ENCODE data around the gene STAG2. TPM values are rescaled to one million over a fixed set of nuclear protein-coding genes. Genes with fewer than 3 reads are reported as not detected.

The STAG2 gene
- total RNA-seq, 6 donors from 2014 or later: 49.9 to 105 (median 68.1) TPM

DNA sequence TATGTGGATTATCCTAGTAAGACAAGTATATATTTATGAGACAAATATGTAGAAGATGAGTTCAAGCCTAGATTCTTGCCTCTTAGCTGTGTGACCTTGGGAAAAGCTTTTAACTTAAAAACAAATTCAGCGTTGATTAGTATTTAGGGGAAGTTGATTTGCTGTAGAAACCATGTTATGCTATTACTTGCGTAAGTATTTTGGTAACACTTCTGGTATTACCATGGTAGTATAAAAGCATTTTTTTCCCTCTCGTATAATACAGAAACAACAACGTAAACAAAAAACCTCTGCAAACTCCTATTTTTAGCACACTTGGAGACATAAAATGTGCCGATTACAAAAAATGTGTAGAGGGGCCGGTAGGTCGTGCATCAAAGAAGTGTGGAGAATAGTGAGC, 33.2 kb downstream of the STAG2 start:
- H3K27ac ChIP-seq: no peak overlapping the region
- peaks cover 0 to 16% (median 0%) of the 10 kb centered on the region in 4 donors for H3K4me1 ChIP-seq
- no peak overlapping the region for H3K4me3 ChIP-seq
- H3K9me3 ChIP-seq: no peaks in the 10 kb centered on the region
- H3K27me3 ChIP-seq: no peaks in the 10 kb centered on the region
- no peak for DNase-seq
- ATAC-seq (ENCODE audit: low FRiP score in 2 of 2): peak in 1 of 2 donors; percentile 34
- TF ChIP-seq POLR2A (IDR thresholded peaks at IDR 0.05) (no peak), POLR2AphosphoS5 (IDR thresholded peaks at IDR 0.05) (no peak), EP300 (IDR thresholded peaks at IDR 0.05) (no peak)
- TF ChIP-seq, protein P1, sequence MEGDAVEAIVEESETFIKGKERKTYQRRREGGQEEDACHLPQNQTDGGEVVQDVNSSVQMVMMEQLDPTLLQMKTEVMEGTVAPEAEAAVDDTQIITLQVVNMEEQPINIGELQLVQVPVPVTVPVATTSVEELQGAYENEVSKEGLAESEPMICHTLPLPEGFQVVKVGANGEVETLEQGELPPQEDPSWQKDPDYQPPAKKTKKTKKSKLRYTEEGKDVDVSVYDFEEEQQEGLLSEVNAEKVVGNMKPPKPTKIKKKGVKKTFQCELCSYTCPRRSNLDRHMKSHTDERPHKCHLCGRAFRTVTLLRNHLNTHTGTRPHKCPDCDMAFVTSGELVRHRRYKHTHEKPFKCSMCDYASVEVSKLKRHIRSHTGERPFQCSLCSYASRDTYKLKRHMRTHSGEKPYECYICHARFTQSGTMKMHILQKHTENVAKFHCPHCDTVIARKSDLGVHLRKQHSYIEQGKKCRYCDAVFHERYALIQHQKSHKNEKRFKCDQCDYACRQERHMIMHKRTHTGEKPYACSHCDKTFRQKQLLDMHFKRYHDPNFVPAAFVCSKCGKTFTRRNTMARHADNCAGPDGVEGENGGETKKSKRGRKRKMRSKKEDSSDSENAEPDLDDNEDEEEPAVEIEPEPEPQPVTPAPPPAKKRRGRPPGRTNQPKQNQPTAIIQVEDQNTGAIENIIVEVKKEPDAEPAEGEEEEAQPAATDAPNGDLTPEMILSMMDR (IDR thresholded peaks at IDR 0.05): no peak
- H3K36me3 ChIP-seq: no peaks in the 10 kb centered on the region
- WGBS, 2 donors: 63 to 65% methylated on average over 7 of the region's 7 CpGs

DNA sequence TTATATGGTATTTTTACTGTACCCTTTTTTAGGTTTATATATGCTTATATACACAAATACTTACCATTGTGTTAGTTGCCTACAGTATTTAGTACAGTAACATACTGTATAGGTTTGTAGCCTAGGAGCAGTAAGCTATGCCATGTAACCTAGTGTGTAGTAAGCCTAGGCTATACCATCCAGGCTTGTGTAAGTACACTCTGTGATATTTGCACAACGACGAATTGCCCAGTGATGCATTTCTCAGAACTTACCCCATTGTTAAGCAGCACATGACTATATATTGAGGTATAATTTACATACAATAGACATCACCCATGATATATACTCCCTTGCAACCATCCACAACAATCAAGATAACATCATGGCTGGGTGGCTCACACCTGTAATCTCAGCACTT, 40.1 kb downstream of the STAG2 start:
- no peak for DNase-seq

DNA sequence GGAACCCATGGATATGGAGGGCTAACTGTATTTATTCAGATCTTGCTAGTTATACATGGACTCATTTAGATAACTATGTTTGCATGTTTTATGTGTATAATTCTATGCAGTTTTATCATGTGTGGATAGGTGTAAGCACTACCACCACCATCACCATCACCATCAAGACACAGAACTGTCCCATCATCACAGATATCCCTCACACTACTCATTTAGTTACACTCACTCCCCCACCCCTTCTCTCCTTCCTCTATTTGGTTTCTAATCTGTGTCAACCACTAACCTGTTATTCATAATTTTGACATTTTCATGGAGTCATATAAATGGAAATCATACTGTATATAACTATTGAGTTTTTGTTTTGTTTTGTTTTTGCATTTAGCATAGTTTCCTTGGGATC, 43.7 kb downstream of the STAG2 start:
- Histone ChIP-seq H3K4me1 (no peaks in the 10 kb centered on the region), H3K27ac (no peak overlapping the region), H3K36me3 (no peaks in the 10 kb centered on the region), H3K27me3 (no peaks in the 10 kb centered on the region), H3K4me3 (no peak overlapping the region), H3K9me3 (no peaks in the 10 kb centered on the region)
- TF ChIP-seq EP300 (IDR thresholded peaks at IDR 0.05) (no peak), POLR2AphosphoS5 (IDR thresholded peaks at IDR 0.05) (no peak), POLR2A (IDR thresholded peaks at IDR 0.05) (no peak)
- TF ChIP-seq, protein P1 (IDR thresholded peaks at IDR 0.05): no peak
- DNase-seq (no peak), ATAC-seq (ENCODE audit: low FRiP score in 2 of 2) (no peak)

More for the DNA sequence above, 40.1 kb downstream of the STAG2 start:
- Histone ChIP-seq H3K4me1 (no peaks in the 10 kb centered on the region), H3K9me3 (no peaks in the 10 kb centered on the region), H3K27me3 (no peaks in the 10 kb centered on the region), H3K4me3 (no peak overlapping the region), H3K27ac (no peak overlapping the region), H3K36me3 (no peaks in the 10 kb centered on the region)
- WGBS, 2 donors: 72 to 93% methylated on average over 2 of the region's 2 CpGs
- TF ChIP-seq, protein P1 (IDR thresholded peaks at IDR 0.05): no peak
- TF ChIP-seq POLR2AphosphoS5 (IDR thresholded peaks at IDR 0.05) (no peak), EP300 (IDR thresholded peaks at IDR 0.05) (no peak), POLR2A (IDR thresholded peaks at IDR 0.05) (no peak)
- no peak for ATAC-seq (ENCODE audit: low FRiP score in 2 of 2)

DNA sequence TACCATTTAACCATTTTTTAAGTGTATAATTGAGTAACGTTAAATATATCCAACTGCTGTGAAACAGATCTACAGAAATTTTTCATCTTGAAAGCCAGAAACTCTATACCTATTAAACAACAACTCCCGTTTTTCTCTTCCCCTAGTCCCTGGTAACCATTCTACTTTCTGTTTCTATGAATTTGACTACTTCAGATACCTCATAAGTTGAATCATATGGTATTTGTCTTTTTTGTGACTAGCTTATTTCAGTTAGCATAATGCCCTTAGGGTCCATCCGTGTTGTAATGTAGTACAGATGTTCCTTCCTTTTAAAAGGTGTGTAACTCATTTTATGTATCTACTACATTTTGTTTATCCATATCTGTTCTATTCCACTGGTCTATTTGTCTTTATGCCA, 48.7 kb downstream of the STAG2 start:
- WGBS, 2 donors: 66 to 86% methylated on average over 3 of the region's 3 CpGs
- no peaks in the 10 kb centered on the region for H3K4me1 ChIP-seq
- no peaks in the 10 kb centered on the region for H3K9me3 ChIP-seq
- no peak overlapping the region for H3K27ac ChIP-seq
- H3K27me3 ChIP-seq: no peaks in the 10 kb centered on the region
- TF ChIP-seq POLR2AphosphoS5 (IDR thresholded peaks at IDR 0.05): no peak
- TF ChIP-seq, protein P1 (IDR thresholded peaks at IDR 0.05): no peak
- H3K36me3 ChIP-seq: no peaks in the 10 kb centered on the region
- ATAC-seq (ENCODE audit: low FRiP score in 2 of 2): no peak
- DNase-seq: no peak
- no peak overlapping the region for H3K4me3 ChIP-seq

DNA sequence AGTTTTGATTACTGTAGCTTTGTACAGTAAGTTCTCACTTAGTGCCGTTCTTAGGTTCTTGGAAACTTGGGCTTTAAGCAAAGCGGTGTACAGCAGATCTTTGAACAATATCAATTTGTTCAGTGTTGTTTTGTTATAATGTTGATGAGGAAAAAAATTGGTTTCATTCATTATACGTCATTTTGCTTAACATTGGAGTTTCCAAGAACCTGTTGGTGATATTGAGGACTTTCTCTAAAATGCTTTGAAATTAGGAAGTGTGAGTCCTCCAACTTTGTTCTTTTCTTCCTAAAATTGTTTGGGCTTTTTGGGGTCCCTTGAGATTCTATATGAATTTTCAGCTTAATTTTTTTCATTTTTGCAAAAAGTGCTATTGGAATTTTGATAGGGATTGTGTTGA, 49.1 kb downstream of the STAG2 start:
- TF ChIP-seq POLR2AphosphoS5 (IDR thresholded peaks at IDR 0.05): no peak
- TF ChIP-seq, protein P1 (IDR thresholded peaks at IDR 0.05): no peak
- no peak for TF ChIP-seq EP300 (IDR thresholded peaks at IDR 0.05)
- TF ChIP-seq POLR2A (IDR thresholded peaks at IDR 0.05): no peak
- H3K27ac ChIP-seq: no peak overlapping the region
- no peak for ATAC-seq (ENCODE audit: low FRiP score in 2 of 2)
- H3K27me3 ChIP-seq: no peaks in the 10 kb centered on the region
- 82 to 84% methylated on average over 3 of the region's 3 CpGs for WGBS, 2 donors
- DNase-seq: no peak
- H3K4me3 ChIP-seq: no peak overlapping the region
- H3K9me3 ChIP-seq: no peaks in the 10 kb centered on the region
- H3K36me3 ChIP-seq: no peaks in the 10 kb centered on the region
- no peaks in the 10 kb centered on the region for H3K4me1 ChIP-seq

Data from upper lobe of left lung (tissue), 6 donors.